Neural progenitor cell (in vitro differentiated cells): ENCODE results near the gene GRIP1. TPM values are rescaled to one million over a fixed set of nuclear protein-coding genes. Genes with fewer than 3 reads are reported as not detected.

Source experiments
- DNase-seq: peaks from one replicate; pipeline ENCODE4 v3.0.0-alpha.2; 2016; ENCODE audit warnings: low spot score
- H2AFZ ChIP-seq: fragments of 200-600 bp; sonication (generic); replicated peaks from 2 replicates; pipeline ENCODE4 v1.6.1; 2016; ENCODE audit warnings: antibody characterized with exemption
- H3F3A ChIP-seq: fragments of 200-600 bp; sonication (generic); 2 replicates; pipeline ENCODE4 v1.6.1; 2016; ENCODE audit warnings: antibody characterized with exemption, low read depth
- H3K27ac ChIP-seq: fragments of 200-600 bp; sonication (generic); 2 replicates; pipeline ENCODE4 v1.5.1; 2016; ENCODE audit warnings: mild to moderate bottlenecking
- H3K27me3 ChIP-seq: fragments of 200-600 bp; sonication (generic); 2 replicates; pipeline ENCODE4 v1.6.1; 2016; ENCODE audit warnings: mild to moderate bottlenecking, moderate library complexity
- H3K36me3 ChIP-seq: fragments of 200-600 bp; sonication (generic); 2 replicates; pipeline ENCODE4 v1.5.1; 2016
- H3K4me1 ChIP-seq: fragments of 200-600 bp; sonication (generic); 2 replicates; pipeline ENCODE4 v1.6.1; 2016; ENCODE audit warnings: mixed run types
- H3K4me2 ChIP-seq: fragments of 200-600 bp; sonication (generic); 2 replicates; pipeline ENCODE4 v1.6.1; 2016
- H3K4me3 ChIP-seq: fragments of 200-600 bp; sonication (generic); 2 replicates; pipeline ENCODE4 v1.5.1; 2016
- H3K79me2 ChIP-seq: fragments of 200-600 bp; sonication (generic); 2 replicates; pipeline ENCODE4 v1.6.1; 2016; ENCODE audit warnings: low read depth
- H3K9ac ChIP-seq: fragments of 200-600 bp; sonication (generic); 2 replicates; pipeline ENCODE4 v1.6.1; 2016
- H3K9me3 ChIP-seq: fragments of 200-600 bp; sonication (generic); 2 replicates; pipeline ENCODE4 v1.5.1; 2016; ENCODE audit warnings: low read depth
- H4K20me1 ChIP-seq: fragments of 200-600 bp; sonication (generic); 2 replicates; pipeline ENCODE4 v1.6.1; 2016; ENCODE audit warnings: low read depth
- H3K27ac Mint-ChIP-seq: 3 replicates; pipeline ENCODE4 v1.8.0; 2021; ENCODE audit warnings: mixed read lengths
- H3K27me3 Mint-ChIP-seq: 2 replicates; pipeline ENCODE4 v1.8.0; 2022; ENCODE audit warnings: low read depth, mild to moderate bottlenecking, inconsistent platforms, moderate library complexity, mixed read lengths; ENCODE audit not compliant: insufficient read depth
- H3K36me3 Mint-ChIP-seq: 3 replicates; pipeline ENCODE4 v1.8.0; 2021; ENCODE audit warnings: mixed read lengths
- H3K4me1 Mint-ChIP-seq: 3 replicates; pipeline ENCODE4 v1.8.0; 2021; ENCODE audit warnings: mixed read lengths
- H3K4me3 Mint-ChIP-seq: 3 replicates; pipeline ENCODE4 v1.8.0; 2021; ENCODE audit warnings: mild to moderate bottlenecking, moderate library complexity, mixed read lengths
- H3K9me3 Mint-ChIP-seq: 3 replicates; pipeline ENCODE4 v1.8.0; 2020; ENCODE audit warnings: mixed read lengths
- EZH2 ChIP-seq: fragments of 200-600 bp; sonication (generic); IDR thresholded peaks from 2 replicates; pipeline ENCODE4 v1.6.1; 2017; ENCODE audit warnings: antibody characterized with exemption, mild to moderate bottlenecking, moderate library complexity
- EZH2phosphoT487 ChIP-seq: fragments of 200-600 bp; sonication (generic); IDR thresholded peaks from 2 replicates; pipeline ENCODE4 v1.6.1; 2017; ENCODE audit warnings: antibody characterized with exemption
- total RNA-seq: library from RNA; depleted of rRNA; stranded (reverse); fragments of >200 nt; gene quantifications from 2 replicates; pipeline ENCODE4 v1.2.3, GENCODE V29; 2015; ENCODE audit warnings: low replicate concordance
- TF ChIP-seq, protein P1 (sequence below): fragments of 200-600 bp; sonication (generic); IDR thresholded peaks from 2 replicates; pipeline ENCODE4 v1.5.1; 2017; ENCODE audit warnings: antibody characterized with exemption, mild to moderate bottlenecking

Gene GRIP1
- total RNA-seq, 1 donor from 2014 or later: 38.2 TPM

GRCh38 chr12:66399911-66400306 is 279.0 kb downstream of the GRIP1 start:
- Mint-ChIP-seq H3K4me1 (no peaks in the 10 kb centered on the region), H3K27me3 (no peaks in the 10 kb centered on the region), H3K4me3 (no peak overlapping the region), H3K36me3 (no peaks in the 10 kb centered on the region), H3K9me3 (no peaks in the 10 kb centered on the region), H3K27ac (no peak overlapping the region)
- Histone ChIP-seq H4K20me1 (no peaks in the 10 kb centered on the region), H3K4me1 (no peaks in the 10 kb centered on the region), H3K4me3 (no peak overlapping the region), H3K9me3 (no peaks in the 10 kb centered on the region), H3K79me2 (no peaks in the 10 kb centered on the region), H3K9ac (no peak overlapping the region), H3K4me2 (no peak overlapping the region), H3F3A (no peaks in the 10 kb centered on the region), H3K27ac (no peak overlapping the region), H2AFZ (no peak overlapping the region), H3K36me3 (no peaks in the 10 kb centered on the region), H3K27me3 (no peaks in the 10 kb centered on the region)
- DNase-seq: no peak
- no peak for TF ChIP-seq EZH2
- TF ChIP-seq EZH2phosphoT487: no peak
- TF ChIP-seq, protein P1, sequence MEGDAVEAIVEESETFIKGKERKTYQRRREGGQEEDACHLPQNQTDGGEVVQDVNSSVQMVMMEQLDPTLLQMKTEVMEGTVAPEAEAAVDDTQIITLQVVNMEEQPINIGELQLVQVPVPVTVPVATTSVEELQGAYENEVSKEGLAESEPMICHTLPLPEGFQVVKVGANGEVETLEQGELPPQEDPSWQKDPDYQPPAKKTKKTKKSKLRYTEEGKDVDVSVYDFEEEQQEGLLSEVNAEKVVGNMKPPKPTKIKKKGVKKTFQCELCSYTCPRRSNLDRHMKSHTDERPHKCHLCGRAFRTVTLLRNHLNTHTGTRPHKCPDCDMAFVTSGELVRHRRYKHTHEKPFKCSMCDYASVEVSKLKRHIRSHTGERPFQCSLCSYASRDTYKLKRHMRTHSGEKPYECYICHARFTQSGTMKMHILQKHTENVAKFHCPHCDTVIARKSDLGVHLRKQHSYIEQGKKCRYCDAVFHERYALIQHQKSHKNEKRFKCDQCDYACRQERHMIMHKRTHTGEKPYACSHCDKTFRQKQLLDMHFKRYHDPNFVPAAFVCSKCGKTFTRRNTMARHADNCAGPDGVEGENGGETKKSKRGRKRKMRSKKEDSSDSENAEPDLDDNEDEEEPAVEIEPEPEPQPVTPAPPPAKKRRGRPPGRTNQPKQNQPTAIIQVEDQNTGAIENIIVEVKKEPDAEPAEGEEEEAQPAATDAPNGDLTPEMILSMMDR: no peak

DNA sequence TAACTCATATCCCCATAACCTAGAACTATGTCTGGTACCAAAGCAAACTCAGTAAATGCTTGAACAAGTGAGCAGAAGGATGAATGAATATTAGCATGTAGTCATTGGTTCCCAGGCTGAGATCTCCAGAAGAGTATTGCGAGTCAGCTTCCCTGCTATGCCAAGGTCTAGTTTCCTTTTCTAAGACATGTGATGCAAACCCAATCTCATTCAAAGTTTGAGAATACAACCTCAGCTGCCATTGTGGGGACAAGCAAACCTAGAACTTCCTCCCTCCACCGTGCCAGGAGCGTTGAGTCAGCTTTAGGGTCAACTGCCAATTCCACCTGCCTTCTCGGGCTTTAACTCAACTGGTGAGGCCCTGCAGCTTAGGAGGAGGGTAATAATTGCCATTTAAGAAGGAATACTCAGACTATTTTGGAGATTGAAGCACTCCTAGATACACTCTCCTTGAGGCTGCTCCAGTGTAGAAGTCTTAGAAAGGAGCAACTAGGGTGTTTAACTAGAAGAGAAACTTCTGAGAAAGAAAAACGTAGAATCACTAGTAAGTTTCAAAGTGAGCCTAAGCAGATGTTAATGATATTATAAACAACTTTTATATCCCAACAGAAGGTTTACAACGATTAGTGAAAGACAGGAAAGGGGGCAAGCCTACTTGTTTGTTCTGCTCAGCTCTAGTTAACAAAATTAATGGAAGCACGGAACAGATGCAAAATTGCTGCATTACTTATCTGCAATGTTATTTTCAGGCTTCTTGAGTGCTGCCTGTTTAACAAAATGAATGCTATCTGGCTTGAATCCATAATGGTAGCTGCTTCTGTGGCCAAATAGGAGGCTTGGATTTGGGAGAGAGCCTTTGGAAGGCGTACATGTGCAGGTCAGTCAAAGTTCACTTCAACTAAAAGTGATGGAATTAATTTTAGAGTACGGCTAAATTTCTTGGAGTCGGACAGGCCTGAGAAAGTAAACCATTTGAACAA is 279.7 kb downstream of the GRIP1 start:
- no peak overlapping the region for H3K27ac Mint-ChIP-seq
- no peak overlapping the region for H3K4me2 ChIP-seq
- no peaks in the 10 kb centered on the region for H3K27me3 ChIP-seq
- no peaks in the 10 kb centered on the region for H3K36me3 ChIP-seq
- H3K9me3 Mint-ChIP-seq: no peaks in the 10 kb centered on the region
- no peaks in the 10 kb centered on the region for H3K79me2 ChIP-seq
- no peaks in the 10 kb centered on the region for H3K4me1 ChIP-seq
- no peak for TF ChIP-seq EZH2
- TF ChIP-seq, protein P1: no peak
- TF ChIP-seq EZH2phosphoT487: no peak
- no peak overlapping the region for H3K4me3 Mint-ChIP-seq
- no peak overlapping the region for H3K4me3 ChIP-seq
- H4K20me1 ChIP-seq: no peaks in the 10 kb centered on the region
- H3K36me3 Mint-ChIP-seq: no peaks in the 10 kb centered on the region
- no peak for DNase-seq
- H3K9me3 ChIP-seq: no peaks in the 10 kb centered on the region
- no peaks in the 10 kb centered on the region for H3K4me1 Mint-ChIP-seq
- no peaks in the 10 kb centered on the region for H3K27me3 Mint-ChIP-seq
- H3F3A ChIP-seq: no peaks in the 10 kb centered on the region
- H2AFZ ChIP-seq: no peak overlapping the region
- H3K27ac ChIP-seq: no peak overlapping the region
- H3K9ac ChIP-seq: no peak overlapping the region

DNA sequence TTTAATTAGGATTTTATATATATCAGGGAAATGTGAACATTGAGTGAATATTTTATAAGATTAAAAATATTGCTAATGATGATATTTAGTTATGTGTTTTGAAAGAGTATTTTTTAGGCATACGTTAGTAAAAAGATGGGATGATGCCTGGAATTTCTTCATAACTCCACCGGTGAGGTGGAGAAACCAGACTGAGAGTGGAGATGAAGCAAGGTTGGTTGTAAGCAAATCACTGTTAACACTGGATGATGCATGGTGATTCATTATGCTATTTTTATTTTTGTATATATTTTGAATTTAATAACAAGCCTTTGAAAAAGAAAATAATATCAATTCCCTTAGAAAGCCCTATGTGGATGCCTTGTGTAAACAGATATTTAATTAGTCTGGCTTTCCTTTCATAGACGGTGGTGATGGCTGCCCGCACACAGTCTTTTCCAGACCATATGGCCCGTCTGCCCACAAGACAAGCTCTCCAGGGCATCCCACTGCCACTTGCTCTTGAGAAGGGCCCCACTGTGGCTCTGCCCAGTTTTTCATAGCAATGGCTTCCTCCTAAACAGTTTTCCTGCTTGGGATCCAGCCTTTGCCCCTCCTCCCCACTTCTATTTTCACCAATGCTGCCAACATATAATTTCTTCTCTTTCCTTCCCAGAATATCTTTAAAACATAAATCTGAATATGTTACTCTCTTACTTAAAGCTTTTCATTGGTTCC is 281.1 kb downstream of the GRIP1 start:
- H3K27me3 ChIP-seq: no peaks in the 10 kb centered on the region
- no peaks in the 10 kb centered on the region for H3K27me3 Mint-ChIP-seq
- no peak overlapping the region for H3K4me2 ChIP-seq
- DNase-seq: no peak
- no peaks in the 10 kb centered on the region for H3K36me3 ChIP-seq
- no peaks in the 10 kb centered on the region for H3K9me3 Mint-ChIP-seq
- no peak overlapping the region for H3K4me3 ChIP-seq
- TF ChIP-seq EZH2phosphoT487: no peak
- no peak for TF ChIP-seq EZH2
- TF ChIP-seq, protein P1: no peak
- no peaks in the 10 kb centered on the region for H4K20me1 ChIP-seq
- no peak overlapping the region for H3K4me3 Mint-ChIP-seq
- no peak overlapping the region for H3K27ac ChIP-seq
- H3K4me1 ChIP-seq: no peaks in the 10 kb centered on the region
- no peaks in the 10 kb centered on the region for H3F3A ChIP-seq
- no peaks in the 10 kb centered on the region for H3K9me3 ChIP-seq
- no peaks in the 10 kb centered on the region for H3K36me3 Mint-ChIP-seq
- no peak overlapping the region for H2AFZ ChIP-seq
- H3K9ac ChIP-seq: no peak overlapping the region
- H3K4me1 Mint-ChIP-seq: no peaks in the 10 kb centered on the region
- H3K27ac Mint-ChIP-seq: no peak overlapping the region
- H3K79me2 ChIP-seq: no peaks in the 10 kb centered on the region
